DOHH2 (cell line): Measurements from ENCODE around the gene ADGRG1.

Experiments
- EZH2phosphoT487 ChIP-seq: fragments of 200-600 bp; sonication (generic); IDR thresholded peaks from 2 replicates; pipeline ENCODE4 v1.6.1; 2017; ENCODE audit warnings: borderline replicate concordance, mild to moderate bottlenecking, antibody characterized with exemption, low read length, moderate library complexity, mixed read lengths
- TF ChIP-seq, protein P1 (sequence below): fragments of 200-600 bp; sonication (generic); IDR thresholded peaks from one replicate; pipeline ENCODE4 v1.5.1; 2014; ENCODE audit warnings: antibody characterized with exemption, mild to moderate bottlenecking, low read depth, low read length; ENCODE audit not compliant: poor library complexity, severe bottlenecking

DNA sequence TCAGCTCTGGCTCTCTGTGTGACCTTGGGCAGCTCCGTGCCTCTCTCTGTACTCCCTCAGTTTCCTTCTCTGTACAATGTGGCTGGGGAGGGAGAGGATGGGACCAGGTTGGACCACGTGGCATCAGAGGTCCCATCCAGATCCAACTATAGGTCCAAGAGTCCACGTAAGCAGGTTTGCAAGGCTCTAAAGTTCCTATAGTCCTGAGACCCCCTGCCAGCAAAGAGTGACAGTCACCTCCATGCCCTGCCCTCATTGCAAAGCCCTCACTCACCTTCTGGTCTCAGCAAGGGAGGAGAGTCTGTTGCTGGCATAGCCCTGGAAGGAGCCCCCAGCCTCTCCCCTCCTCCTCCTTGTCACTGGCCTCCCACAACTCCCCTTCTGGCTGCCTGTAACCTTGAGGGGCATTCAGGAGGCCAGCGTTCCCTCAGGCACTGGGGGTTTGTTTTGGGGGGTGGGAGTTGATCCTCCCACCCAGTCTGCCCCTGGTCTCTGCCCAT lies 60.1 kb downstream of the ADGRG1 start:
- TF ChIP-seq, protein P1, sequence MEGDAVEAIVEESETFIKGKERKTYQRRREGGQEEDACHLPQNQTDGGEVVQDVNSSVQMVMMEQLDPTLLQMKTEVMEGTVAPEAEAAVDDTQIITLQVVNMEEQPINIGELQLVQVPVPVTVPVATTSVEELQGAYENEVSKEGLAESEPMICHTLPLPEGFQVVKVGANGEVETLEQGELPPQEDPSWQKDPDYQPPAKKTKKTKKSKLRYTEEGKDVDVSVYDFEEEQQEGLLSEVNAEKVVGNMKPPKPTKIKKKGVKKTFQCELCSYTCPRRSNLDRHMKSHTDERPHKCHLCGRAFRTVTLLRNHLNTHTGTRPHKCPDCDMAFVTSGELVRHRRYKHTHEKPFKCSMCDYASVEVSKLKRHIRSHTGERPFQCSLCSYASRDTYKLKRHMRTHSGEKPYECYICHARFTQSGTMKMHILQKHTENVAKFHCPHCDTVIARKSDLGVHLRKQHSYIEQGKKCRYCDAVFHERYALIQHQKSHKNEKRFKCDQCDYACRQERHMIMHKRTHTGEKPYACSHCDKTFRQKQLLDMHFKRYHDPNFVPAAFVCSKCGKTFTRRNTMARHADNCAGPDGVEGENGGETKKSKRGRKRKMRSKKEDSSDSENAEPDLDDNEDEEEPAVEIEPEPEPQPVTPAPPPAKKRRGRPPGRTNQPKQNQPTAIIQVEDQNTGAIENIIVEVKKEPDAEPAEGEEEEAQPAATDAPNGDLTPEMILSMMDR: no peak
- TF ChIP-seq EZH2phosphoT487: no peak
